Measurements from ENCODE around the gene KLK12. TPM values are rescaled to one million over a fixed set of nuclear protein-coding genes. Genes with fewer than 3 reads are reported as not detected.

Gene KLK12
- total RNA-seq, 1 donor from 2014 or later, result not detected

GRCh38 chr19:51022526-51022925, 12.3 kb downstream of the KLK12 start:
- Mint-ChIP-seq H3K9me3 (no peaks in the 10 kb centered on the region), H3K4me3 (no peak overlapping the region), H3K36me3 (ENCODE audit: low read depth) (no peaks in the 10 kb centered on the region), H3K27me3 (ENCODE audit: low read depth) (peaks cover 77% of the 10 kb centered on the region), H3K4me1 (peaks cover 7% of the 10 kb centered on the region), H3K27ac (ENCODE audit: unreplicated experiment) (no peak overlapping the region)
- DNase-seq (ENCODE audit: low read depth, low spot score), result no peak
- TF ChIP-seq CTCF (conservative IDR thresholded peaks at IDR 0.05), result no peak

- H3K4me1 Mint-ChIP-seq, result peaks cover 12% of the 10 kb centered on the region
- peak; percentile 76 for TF ChIP-seq CTCF (conservative IDR thresholded peaks at IDR 0.05)
- H3K27me3 Mint-ChIP-seq (ENCODE audit: low read depth), result peaks cover 85% of the 10 kb centered on the region
- no peak overlapping the region for H3K27ac Mint-ChIP-seq (ENCODE audit: unreplicated experiment)
- H3K36me3 Mint-ChIP-seq (ENCODE audit: low read depth), result no peaks in the 10 kb centered on the region
- H3K9me3 Mint-ChIP-seq, result no peaks in the 10 kb centered on the region
- no peak for DNase-seq (ENCODE audit: low read depth, low spot score)
- peak overlapping the region; percentile 59 for H3K4me3 Mint-ChIP-seq
Measured at GRCh38 chr19:51020988-51021651, 13.7 kb downstream of the KLK12 start.

- Mint-ChIP-seq H3K27ac (ENCODE audit: unreplicated experiment) (no peak within 1 kb of the TSS), H3K4me1 (peaks cover 12% of the 10 kb centered on the region), H3K27me3 (ENCODE audit: low read depth) (peaks cover 93% of the 10 kb centered on the region), H3K36me3 (ENCODE audit: low read depth) (no peaks in the 10 kb centered on the region), H3K9me3 (no peaks in the 10 kb centered on the region), H3K4me3 (no peak within 1 kb of the TSS)
- no peak for DNase-seq (ENCODE audit: low read depth, low spot score)
- TF ChIP-seq CTCF (conservative IDR thresholded peaks at IDR 0.05), result no peak
Measured at GRCh38 chr19:51019544-51019925, 15.3 kb downstream of the KLK12 start, which contains the start of gene KLK10. Gene KLK10 (minus strand): TSS chr19:51019709. CDS start chr19:51019130, 579 bp downstream.

- Mint-ChIP-seq H3K27me3 (ENCODE audit: low read depth) (peaks cover 97% of the 10 kb centered on the region), H3K36me3 (ENCODE audit: low read depth) (no peaks in the 10 kb centered on the region), H3K27ac (ENCODE audit: unreplicated experiment) (no peak overlapping the region), H3K9me3 (no peaks in the 10 kb centered on the region), H3K4me3 (no peak overlapping the region), H3K4me1 (peaks cover 12% of the 10 kb centered on the region)
- no peak for TF ChIP-seq CTCF (conservative IDR thresholded peaks at IDR 0.05)
- no peak for DNase-seq (ENCODE audit: low read depth, low spot score)
Measured at GRCh38 chr19:51018745-51019543, 15.9 kb downstream of the KLK12 start.

GRCh38 chr19:51016798-51017683, 17.8 kb downstream of the KLK12 start:
- Mint-ChIP-seq H3K27me3 (ENCODE audit: low read depth) (peaks cover 92% of the 10 kb centered on the region), H3K4me3 (peak overlapping the region; percentile 44), H3K36me3 (ENCODE audit: low read depth) (no peaks in the 10 kb centered on the region), H3K27ac (ENCODE audit: unreplicated experiment) (no peak overlapping the region), H3K4me1 (peaks cover 12% of the 10 kb centered on the region), H3K9me3 (no peaks in the 10 kb centered on the region)
- peak; percentile 78 for TF ChIP-seq CTCF (conservative IDR thresholded peaks at IDR 0.05)
- peak; percentile 53 for DNase-seq (ENCODE audit: low read depth, low spot score)
